Measurements from ENCODE around the gene MS4A10.
"Not testable (repeated sequence)": the region's sequence is repeated elsewhere in the genome, so short reads cannot be mapped to it uniquely, and the experiment has no call there.

MS4A10 gene

GRCh38 chr11:60786811-60787567, 1.9 kb downstream of the MS4A10 start:
- no peak for DNase-seq (ENCODE audit: low read depth in 2 of 2)

GRCh38 chr11:60788401-60789125, 3.4 kb downstream of the MS4A10 start:
- DNase-seq (ENCODE audit: low read depth in 2 of 2) = no peak

- no peak for DNase-seq (ENCODE audit: low read depth in 2 of 2)
Measured at GRCh38 chr11:60790726-60791125, 5.6 kb downstream of the MS4A10 start.

- no peak for DNase-seq (ENCODE audit: low read depth in 2 of 2)
Measured at GRCh38 chr11:60791153-60791933, 6.2 kb downstream of the MS4A10 start.

DNA sequence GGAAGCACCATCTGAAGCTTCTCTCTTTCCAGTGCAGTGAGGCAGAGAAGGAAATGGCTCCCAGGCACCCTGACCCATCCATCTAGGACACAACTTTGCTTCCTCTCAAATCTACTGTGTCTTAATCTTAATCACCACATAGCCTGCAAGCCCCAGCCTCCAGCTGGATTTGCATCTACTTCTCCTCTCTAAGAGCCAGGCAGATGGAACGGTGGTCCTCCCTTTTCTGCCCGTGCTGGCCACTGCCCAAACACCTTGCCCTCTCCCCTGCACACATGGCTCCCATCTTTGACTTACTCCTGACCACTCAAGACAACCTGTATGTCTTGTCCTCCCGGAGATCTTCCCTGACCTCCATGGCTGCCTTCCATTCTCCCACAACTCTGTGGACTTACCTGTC, 7.4 kb downstream of the MS4A10 start:
- no peak for DNase-seq (ENCODE audit: low read depth in 2 of 2)

GRCh38 chr11:60795291-60795690, 10.2 kb downstream of the MS4A10 start:
- no peak for DNase-seq (ENCODE audit: low read depth in 2 of 2)

- DNase-seq (ENCODE audit: low read depth in 2 of 2) = no peak
Measured at GRCh38 chr11:60797846-60798630, 12.9 kb downstream of the MS4A10 start.

DNA sequence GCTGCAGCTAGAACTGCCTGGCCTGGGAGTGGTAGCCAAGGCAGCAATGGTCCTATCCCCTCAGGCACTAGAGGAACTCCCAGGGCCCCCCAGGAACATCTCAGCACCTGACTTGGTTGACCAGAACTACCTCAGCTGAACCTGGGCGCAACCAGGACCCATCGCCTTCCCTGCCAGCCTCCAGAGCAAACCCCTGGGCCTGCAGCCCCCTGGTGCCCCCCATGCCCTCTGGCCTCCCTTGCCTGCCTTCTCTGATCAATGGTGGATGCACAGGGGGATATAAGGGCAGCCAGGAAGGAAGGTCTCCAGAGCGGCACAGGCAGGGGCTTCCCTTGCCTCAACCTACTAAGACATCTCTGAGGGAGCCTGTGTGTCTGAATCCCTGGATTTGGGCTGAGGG, 13.5 kb downstream of the MS4A10 start:
- DNase-seq (ENCODE audit: low read depth in 2 of 2) = no peak

GRCh38 chr11:60801194-60801593, 16.1 kb downstream of the MS4A10 start:
- DNase-seq (ENCODE audit: low read depth in 2 of 2) = no peak

GRCh38 chr11:60803273-60803936, 18.3 kb downstream of the MS4A10 start:
- DNase-seq (ENCODE audit: low read depth in 2 of 2) = no peak

DNA sequence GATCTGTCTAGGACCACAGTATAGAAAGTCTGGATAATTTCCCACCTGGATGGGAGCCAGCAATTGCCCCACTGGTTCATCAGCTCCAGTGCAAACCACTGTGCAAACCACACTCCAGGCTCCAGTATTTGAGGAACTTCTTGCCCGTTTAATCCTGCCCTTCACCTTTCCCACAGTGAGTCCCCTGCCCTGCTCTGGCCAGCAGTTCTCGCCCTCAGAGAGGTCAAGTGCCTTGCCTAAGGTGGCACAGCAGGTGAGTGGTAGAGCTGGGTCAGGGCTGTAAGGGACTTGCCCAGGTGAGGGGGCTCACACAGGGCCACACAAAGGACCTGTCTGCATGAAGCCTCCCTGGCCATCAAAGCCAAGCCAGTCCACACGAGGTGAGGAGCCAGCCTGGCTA, 24.1 kb downstream of the MS4A10 start:
- no peak for DNase-seq (ENCODE audit: low read depth in 2 of 2)

DNA sequence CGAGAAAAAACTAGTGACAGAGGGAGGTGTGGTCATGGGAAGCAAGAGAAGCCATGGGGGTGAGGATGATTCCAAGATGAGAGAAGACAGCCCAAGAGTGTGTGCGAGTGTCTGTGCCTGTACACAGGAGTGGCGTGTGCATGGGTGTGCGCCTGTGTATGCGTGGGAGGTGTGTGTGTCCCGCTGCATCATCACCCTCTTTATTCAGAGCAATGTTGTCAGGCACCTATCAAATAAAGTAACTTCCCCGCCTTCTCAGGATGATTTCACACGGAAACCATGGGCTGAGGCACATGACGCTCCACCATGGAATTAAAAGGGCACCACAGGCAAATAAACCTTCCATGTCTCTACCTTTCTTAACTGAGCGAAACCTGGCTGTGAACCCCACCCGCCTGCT, 24.6 kb downstream of the MS4A10 start:
- no peak for DNase-seq (ENCODE audit: low read depth in 2 of 2)

DNA sequence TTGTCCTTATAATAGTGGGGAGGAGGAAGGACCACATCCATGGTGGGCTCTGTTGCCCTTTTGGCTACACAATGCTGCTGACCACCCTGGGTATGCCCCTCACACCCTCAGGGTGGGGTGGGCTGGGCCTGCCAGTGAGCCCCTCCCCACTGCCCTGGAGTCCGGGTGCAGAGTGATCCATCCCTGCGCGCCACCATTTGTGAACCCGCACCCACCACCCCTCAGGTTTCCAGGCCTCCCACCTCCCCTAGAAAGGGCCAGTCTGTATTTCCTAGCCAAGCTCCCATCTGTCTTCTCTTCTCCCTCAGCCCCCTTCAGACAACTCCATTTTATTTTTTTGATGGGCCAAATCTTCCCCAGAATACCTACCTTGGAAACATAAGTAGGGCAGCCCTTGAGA, 25.0 kb downstream of the MS4A10 start:
- no peak for DNase-seq (ENCODE audit: low read depth in 2 of 2)

DNA sequence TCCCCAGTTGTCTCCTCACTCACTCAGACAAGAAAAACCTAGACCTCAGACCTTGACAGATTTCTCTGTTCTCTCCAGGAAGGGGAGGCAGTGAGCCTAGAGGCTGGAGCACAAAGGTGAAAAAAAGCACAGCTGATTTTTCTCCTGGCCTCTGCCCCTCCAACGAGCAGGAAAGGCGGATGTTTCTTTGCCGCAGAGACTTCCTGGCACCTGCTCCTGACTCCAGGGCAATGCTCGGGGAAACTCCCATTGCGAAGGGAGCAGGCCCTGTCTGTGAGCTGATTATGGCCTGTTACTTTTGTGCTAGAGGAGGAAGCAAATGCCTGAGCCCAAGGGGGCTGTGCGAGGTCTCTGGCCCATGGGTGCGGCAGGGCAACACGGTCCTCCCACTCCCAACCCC, 25.4 kb downstream of the MS4A10 start:
- no peak for DNase-seq (ENCODE audit: low read depth in 2 of 2)

- no peak for DNase-seq (ENCODE audit: low read depth in 2 of 2)
Measured at GRCh38 chr11:60813324-60813723, 28.2 kb downstream of the MS4A10 start.

- no peak for DNase-seq (ENCODE audit: low read depth in 2 of 2)
Measured at GRCh38 chr11:60814112-60814511, 29.0 kb downstream of the MS4A10 start.

- DNase-seq (ENCODE audit: low read depth in 2 of 2) = no peak
Measured at GRCh38 chr11:60816590-60817157, 31.5 kb downstream of the MS4A10 start.

- no peak for DNase-seq (ENCODE audit: low read depth in 2 of 2)
Measured at GRCh38 chr11:60818057-60818456, 32.9 kb downstream of the MS4A10 start.

- DNase-seq (ENCODE audit: low read depth in 2 of 2) = no peak
Measured at GRCh38 chr11:60821827-60822599, 36.9 kb downstream of the MS4A10 start.

DNA sequence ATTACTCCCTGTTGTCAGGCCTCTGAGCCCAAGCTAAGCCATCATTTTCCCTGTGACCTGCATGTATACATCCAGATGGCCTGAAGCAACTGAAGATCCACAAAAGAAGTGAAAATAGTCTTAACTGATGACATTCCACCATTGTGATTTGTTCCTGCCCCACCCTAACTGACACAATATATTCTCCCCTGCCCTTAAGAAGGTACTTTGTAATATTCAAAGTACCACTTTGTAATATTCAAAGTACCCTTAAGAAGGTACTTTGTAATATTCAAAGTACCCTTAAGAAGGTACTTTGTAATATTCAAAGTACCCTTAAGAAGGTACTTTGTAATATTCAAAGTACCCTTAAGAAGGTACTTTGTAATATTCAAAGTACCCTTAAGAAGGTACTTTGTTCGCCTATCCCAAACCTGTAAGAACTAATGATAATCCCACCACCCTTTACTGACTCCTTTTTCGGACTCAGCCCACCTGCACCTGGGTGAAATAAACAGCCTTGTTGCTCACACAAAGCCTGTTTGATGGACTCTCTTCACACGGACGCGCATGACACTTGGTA, 38.7 kb downstream of the MS4A10 start:
- not testable (repeated sequence) for DNase-seq (ENCODE audit: low read depth in 2 of 2)

Measured in activated CD8-positive, alpha-beta memory T cell treated with anti-CD3 and anti-CD28 coated beads for 4 hours (primary cell).